ENCODE measurements around the gene RAD51B. TPM values are rescaled to one million over a fixed set of nuclear protein-coding genes. Genes with fewer than 3 reads are reported as not detected.

The RAD51B gene
- total RNA-seq, 1 experiment from 2014 or later = 8.5 TPM

- ATAC-seq (no peak), DNase-seq (ENCODE audit: low read depth, low spot score) (no peak)
- Histone ChIP-seq H3K27me3 (ENCODE audit: control insufficient read depth, insufficient read depth, low read length) (no peaks in the 10 kb centered on the region), H3K9me3 (ENCODE audit: control insufficient read depth, insufficient read depth, low read depth, low read length) (no peaks in the 10 kb centered on the region), H3K27ac (ENCODE audit: low read length) (no peak overlapping the region), H3K4me1 (ENCODE audit: control insufficient read depth, insufficient read depth, low read length) (no peaks in the 10 kb centered on the region), H3K4me3 (ENCODE audit: low read depth in 2 of 2, low read length in 2 of 2) (no peak overlapping the region), H3K36me3 (ENCODE audit: control insufficient read depth, insufficient read depth, low read length) (no peaks in the 10 kb centered on the region)
- CTCF ChIA-PET = no interaction called here
- POLR2A ChIA-PET = no interaction called here
- no TSS peak for BruUV-seq (replicated peaks)
- TF ChIP-seq POLR2AphosphoS5 (IDR thresholded peaks at IDR 0.05; ENCODE audit: low read depth, low read length) (no peak), CTCF (IDR thresholded peaks at IDR 0.05) (no peak), REST (IDR thresholded peaks at IDR 0.05; ENCODE audit: insufficient read depth in 1 of 2, low read depth in 2 of 2, low read length in 1 of 2) (no peak), TCF7L2 (IDR thresholded peaks at IDR 0.05; ENCODE audit: low read depth, low read length) (no peak), SIN3A (IDR thresholded peaks at IDR 0.05; ENCODE audit: borderline replicate concordance, insufficient read depth, low read depth, low read length) (no peak)
- intact Hi-C loops (cut with micrococcal nuclease; ENCODE audit: unreplicated experiment) (no loop called here), in situ Hi-C loops (cut with HindIII; ENCODE audit: low pct_unique_long_range_greater_than_20kb, low sequenced_read_pairs) (no loop called here)
Measured at GRCh38 chr14:68493152-68493911, 673.8 kb downstream of the RAD51B start.

- intact Hi-C loops (cut with micrococcal nuclease; ENCODE audit: unreplicated experiment) = no loop called here
- ChIA-PET CTCF (no interaction called here), POLR2A (no interaction called here)
- TF ChIP-seq POLR2AphosphoS5 (IDR thresholded peaks at IDR 0.05; ENCODE audit: low read depth, low read length) = no peak
- TF ChIP-seq CTCF (IDR thresholded peaks at IDR 0.05) = no peak
- no peak for TF ChIP-seq TCF7L2 (IDR thresholded peaks at IDR 0.05; ENCODE audit: low read depth, low read length)
- no peak for TF ChIP-seq REST (IDR thresholded peaks at IDR 0.05; ENCODE audit: insufficient read depth in 1 of 2, low read depth in 2 of 2, low read length in 1 of 2)
- no peak for TF ChIP-seq SIN3A (IDR thresholded peaks at IDR 0.05; ENCODE audit: borderline replicate concordance, insufficient read depth, low read depth, low read length)
- ATAC-seq (no peak), DNase-seq (ENCODE audit: low read depth, low spot score) (no peak)
- H3K27me3 ChIP-seq (ENCODE audit: control insufficient read depth, insufficient read depth, low read length) = no peaks in the 10 kb centered on the region
- no peaks in the 10 kb centered on the region for H3K4me1 ChIP-seq (ENCODE audit: control insufficient read depth, insufficient read depth, low read length)
- no peak overlapping the region for H3K27ac ChIP-seq (ENCODE audit: low read length)
- no peak overlapping the region for H3K4me3 ChIP-seq (ENCODE audit: low read depth in 2 of 2, low read length in 2 of 2)
- in situ Hi-C loops (cut with HindIII; ENCODE audit: low pct_unique_long_range_greater_than_20kb, low sequenced_read_pairs) = no loop called here
- no TSS peak for BruUV-seq (replicated peaks)
- H3K9me3 ChIP-seq (ENCODE audit: control insufficient read depth, insufficient read depth, low read depth, low read length) = no peaks in the 10 kb centered on the region
- no peaks in the 10 kb centered on the region for H3K36me3 ChIP-seq (ENCODE audit: control insufficient read depth, insufficient read depth, low read length)
Measured at GRCh38 chr14:68495101-68496039, 675.8 kb downstream of the RAD51B start.
